HEK293 (cell line): ENCODE results near the gene GRIK2.

Source experiments
- HOXD13 ChIP-seq: sonication (generic); formaldehyde crosslinking; IDR thresholded peaks from 2 replicates; pipeline ENCODE4 v1.8.0; 2022; ENCODE audit warnings: missing genetic modification reagents, borderline replicate concordance
- MYNN ChIP-seq: fragments of 450-650 bp; formaldehyde crosslinking; IDR thresholded peaks from 2 replicates; pipeline ENCODE4 v1.5.1; 2016; ENCODE audit warnings: missing biosample characterization, missing genetic modification characterization, borderline replicate concordance
- ZBTB20 ChIP-seq: fragments of 450-650 bp; formaldehyde crosslinking; IDR thresholded peaks from 2 replicates; pipeline ENCODE4 v1.5.1; 2016; ENCODE audit warnings: missing biosample characterization, missing genetic modification characterization
- ZNF138 ChIP-seq: fragments of 450-650 bp; formaldehyde crosslinking; IDR thresholded peaks from 2 replicates; pipeline ENCODE4 v1.5.1; 2016; ENCODE audit warnings: missing biosample characterization, missing genetic modification characterization, borderline replicate concordance
- ZNF302 ChIP-seq: fragments of 450-650 bp; formaldehyde crosslinking; IDR thresholded peaks from 2 replicates; pipeline ENCODE4 v1.5.1; 2016; ENCODE audit warnings: missing biosample characterization, missing genetic modification characterization, low read depth
- ZNF324 ChIP-seq: fragments of 450-650 bp; formaldehyde crosslinking; IDR thresholded peaks from 2 replicates; pipeline ENCODE4 v1.5.1; 2016; ENCODE audit warnings: missing biosample characterization, missing genetic modification characterization
- ZNF350 ChIP-seq: fragments of 450-650 bp; formaldehyde crosslinking; IDR thresholded peaks from 2 replicates; pipeline ENCODE4 v1.5.0; 2017; ENCODE audit warnings: missing biosample characterization, mild to moderate bottlenecking, missing genetic modification characterization
- ZNF501 ChIP-seq: fragments of 450-650 bp; formaldehyde crosslinking; IDR thresholded peaks from 2 replicates; pipeline ENCODE4 v1.5.1; 2016; ENCODE audit warnings: missing biosample characterization, missing genetic modification characterization
- ZNF558 ChIP-seq: fragments of 450-650 bp; formaldehyde crosslinking; IDR thresholded peaks from 2 replicates; pipeline ENCODE4 v1.5.1; 2016; ENCODE audit warnings: missing biosample characterization, missing genetic modification characterization
- ZNF670 ChIP-seq: fragments of 450-650 bp; formaldehyde crosslinking; IDR thresholded peaks from 2 replicates; pipeline ENCODE4 v1.5.1; 2016; ENCODE audit warnings: missing biosample characterization, missing genetic modification characterization, low read depth
- TF ChIP-seq, protein P1 (sequence below): fragments of 450-650 bp; formaldehyde crosslinking; IDR thresholded peaks from 2 replicates; pipeline ENCODE4 v1.5.1; 2016; ENCODE audit warnings: missing biosample characterization, missing genetic modification characterization
- TF ChIP-seq, protein P2 (sequence below): IDR thresholded peaks from 2 replicates; pipeline ENCODE4 v1.6.1; 2011; ENCODE audit warnings: mild to moderate bottlenecking, low read depth, low read length, borderline replicate concordance
- TF ChIP-seq, protein P3 (sequence below): fragments of 450-650 bp; formaldehyde crosslinking; IDR thresholded peaks from 2 replicates; pipeline ENCODE4 v1.5.1; 2017; ENCODE audit warnings: missing biosample characterization, mild to moderate bottlenecking, missing genetic modification characterization, moderate library complexity

DNA sequence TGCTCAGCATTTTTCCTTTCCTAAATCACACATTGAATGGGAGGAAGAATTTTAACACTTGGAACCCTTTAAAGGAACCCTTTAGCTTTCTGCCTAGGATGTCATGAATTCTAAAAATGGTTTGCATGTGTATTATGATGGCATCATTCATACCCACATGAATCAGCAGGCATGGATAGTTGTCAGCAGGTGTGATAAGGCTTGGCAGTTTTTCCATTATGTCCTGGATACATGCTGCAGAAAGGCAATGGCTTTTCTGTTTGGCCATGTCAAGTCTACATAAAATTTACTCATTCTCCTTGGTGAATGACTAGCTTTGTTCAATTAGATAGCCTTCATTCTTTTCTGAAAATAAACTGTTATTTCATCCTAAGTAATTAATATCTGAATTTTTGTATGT is 353.7 kb downstream of the GRIK2 start:
- TF ChIP-seq, protein P1, sequence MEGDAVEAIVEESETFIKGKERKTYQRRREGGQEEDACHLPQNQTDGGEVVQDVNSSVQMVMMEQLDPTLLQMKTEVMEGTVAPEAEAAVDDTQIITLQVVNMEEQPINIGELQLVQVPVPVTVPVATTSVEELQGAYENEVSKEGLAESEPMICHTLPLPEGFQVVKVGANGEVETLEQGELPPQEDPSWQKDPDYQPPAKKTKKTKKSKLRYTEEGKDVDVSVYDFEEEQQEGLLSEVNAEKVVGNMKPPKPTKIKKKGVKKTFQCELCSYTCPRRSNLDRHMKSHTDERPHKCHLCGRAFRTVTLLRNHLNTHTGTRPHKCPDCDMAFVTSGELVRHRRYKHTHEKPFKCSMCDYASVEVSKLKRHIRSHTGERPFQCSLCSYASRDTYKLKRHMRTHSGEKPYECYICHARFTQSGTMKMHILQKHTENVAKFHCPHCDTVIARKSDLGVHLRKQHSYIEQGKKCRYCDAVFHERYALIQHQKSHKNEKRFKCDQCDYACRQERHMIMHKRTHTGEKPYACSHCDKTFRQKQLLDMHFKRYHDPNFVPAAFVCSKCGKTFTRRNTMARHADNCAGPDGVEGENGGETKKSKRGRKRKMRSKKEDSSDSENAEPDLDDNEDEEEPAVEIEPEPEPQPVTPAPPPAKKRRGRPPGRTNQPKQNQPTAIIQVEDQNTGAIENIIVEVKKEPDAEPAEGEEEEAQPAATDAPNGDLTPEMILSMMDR (tag by site-specific recombination), result no peak
- TF ChIP-seq, protein P2, sequence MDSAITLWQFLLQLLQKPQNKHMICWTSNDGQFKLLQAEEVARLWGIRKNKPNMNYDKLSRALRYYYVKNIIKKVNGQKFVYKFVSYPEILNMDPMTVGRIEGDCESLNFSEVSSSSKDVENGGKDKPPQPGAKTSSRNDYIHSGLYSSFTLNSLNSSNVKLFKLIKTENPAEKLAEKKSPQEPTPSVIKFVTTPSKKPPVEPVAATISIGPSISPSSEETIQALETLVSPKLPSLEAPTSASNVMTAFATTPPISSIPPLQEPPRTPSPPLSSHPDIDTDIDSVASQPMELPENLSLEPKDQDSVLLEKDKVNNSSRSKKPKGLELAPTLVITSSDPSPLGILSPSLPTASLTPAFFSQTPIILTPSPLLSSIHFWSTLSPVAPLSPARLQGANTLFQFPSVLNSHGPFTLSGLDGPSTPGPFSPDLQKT, result no peak
- TF ChIP-seq ZBTB20 (no peak), ZNF138 (no peak), MYNN (tag by site-specific recombination) (no peak), ZNF501 (tag by site-specific recombination) (no peak), ZNF324 (tag by site-specific recombination) (no peak), ZNF558 (tag by site-specific recombination) (no peak), ZNF302 (tag by site-specific recombination) (no peak), ZNF670 (tag by site-specific recombination) (no peak), HOXD13 (CRISPR knock-in tag) (no peak), ZNF350 (tag by site-specific recombination) (no peak)
- TF ChIP-seq, protein P3, sequence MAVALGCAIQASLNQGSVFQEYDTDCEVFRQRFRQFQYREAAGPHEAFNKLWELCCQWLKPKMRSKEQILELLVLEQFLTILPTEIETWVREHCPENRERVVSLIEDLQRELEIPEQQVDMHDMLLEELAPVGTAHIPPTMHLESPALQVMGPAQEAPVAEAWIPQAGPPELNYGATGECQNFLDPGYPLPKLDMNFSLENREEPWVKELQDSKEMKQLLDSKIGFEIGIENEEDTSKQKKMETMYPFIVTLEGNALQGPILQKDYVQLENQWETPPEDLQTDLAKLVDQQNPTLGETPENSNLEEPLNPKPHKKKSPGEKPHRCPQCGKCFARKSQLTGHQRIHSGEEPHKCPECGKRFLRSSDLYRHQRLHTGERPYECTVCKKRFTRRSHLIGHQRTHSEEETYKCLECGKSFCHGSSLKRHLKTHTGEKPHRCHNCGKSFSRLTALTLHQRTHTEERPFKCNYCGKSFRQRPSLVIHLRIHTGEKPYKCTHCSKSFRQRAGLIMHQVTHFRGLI (tag by site-specific recombination), result no peak
